DMS 273 (cell line): ENCODE results near the gene RRAS2.
"Not testable (repeated sequence)": the region's sequence is repeated elsewhere in the genome, so short reads cannot be mapped to it uniquely, and the experiment has no call there.

Experiments
- DNase-seq: peaks from one replicate; lab custom pipeline; 2025; ENCODE audit not compliant: unreplicated experiment; lab: John Stamatoyannopoulos, UW

The RRAS2 gene

DNA sequence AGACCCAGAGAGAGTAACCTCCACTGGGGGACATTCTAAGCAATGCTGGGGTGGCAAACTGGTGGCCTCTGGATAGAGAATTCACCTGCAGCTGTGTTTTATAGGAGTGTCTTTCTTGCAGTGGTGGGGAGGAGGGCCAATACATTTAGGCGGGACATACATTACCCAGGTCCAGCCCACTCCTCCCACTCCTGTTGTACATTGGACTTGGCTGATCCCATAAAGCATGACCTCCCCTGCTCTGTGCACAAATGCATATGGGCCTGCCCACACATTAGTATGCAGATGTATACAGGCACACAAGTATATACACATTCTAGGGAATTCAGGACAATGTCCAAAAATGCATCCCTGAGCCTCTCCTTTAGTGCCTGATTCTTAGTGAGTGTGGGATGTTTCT, 99.1 kb downstream of the RRAS2 start:
- DNase-seq = no peak

DNA sequence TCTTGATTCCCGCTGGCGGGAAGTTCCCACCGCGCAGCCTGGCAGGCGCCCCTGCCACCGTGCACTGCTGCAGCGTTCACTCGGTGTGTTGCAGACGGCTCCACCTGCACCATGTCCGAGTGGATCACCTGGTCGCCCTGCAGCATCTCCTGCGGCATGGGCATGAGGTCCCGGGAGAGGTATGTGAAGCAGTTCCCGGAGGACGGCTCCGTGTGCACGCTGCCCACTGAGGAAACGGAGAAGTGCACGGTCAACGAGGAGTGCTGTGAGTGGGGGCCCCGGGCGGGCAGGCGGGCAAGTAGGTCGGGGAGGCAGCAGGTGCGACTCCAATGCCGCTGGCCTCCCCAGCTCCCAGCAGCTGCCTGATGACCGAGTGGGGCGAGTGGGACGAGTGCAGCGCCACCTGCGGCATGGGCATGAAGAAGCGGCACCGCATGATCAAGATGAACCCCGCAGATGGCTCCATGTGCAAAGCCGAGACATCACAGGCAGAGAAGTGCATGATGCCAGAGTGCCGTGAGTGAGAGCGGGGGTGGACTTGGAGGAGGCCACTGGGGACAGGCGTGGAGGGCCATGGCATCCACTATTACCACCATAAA, 99.7 kb downstream of the RRAS2 start:
- DNase-seq = no peak

DNA sequence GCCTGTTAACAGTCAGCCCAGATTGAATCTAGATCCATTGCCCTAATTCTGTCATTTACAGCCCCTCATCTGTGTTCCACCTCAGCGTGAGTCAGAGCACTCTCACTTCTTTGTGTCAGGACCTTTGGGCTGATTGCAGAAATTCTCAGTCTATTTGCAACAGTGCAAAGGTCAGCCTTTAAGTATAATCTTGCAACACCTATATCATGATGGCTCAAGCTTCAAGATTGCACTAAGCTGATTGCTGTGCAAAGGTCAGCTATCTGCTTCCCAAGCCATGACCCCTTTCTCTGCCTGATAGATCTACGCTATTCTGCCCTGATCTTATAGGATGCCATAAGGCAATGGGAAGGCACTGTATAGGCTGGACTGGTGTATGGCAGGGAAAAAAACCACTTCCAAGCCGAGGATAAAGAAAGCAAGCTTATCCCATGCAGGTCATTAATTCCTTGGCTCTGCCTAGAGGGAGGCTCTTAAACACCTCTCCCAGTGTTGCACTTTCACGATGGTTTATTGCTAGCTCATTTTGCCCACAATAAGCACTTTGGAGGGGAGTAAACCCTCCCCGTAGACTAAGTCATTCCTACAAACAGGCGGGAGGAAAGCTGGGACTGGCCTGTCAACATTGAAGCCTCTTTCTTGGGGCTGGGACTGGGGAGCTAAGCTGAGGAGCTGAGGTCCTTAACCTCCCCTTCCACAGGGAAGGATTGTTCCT, 100.6 kb downstream of the RRAS2 start:
- DNase-seq = no peak

DNA sequence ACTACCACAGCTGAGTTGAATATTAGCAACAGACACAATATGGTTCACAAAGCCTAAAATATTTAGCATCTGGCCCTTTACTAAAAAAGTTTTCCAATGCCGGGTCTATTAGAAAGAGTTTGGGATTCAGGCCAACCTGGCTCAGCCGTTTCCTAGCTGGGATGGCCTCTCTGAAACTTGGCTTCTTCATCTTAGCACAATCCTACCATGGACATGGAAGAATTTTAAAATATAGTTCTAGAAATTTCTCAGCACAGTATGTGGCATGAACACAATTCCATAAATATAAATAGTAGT, 103.8 kb downstream of the RRAS2 start:
- no peak for DNase-seq

DNA sequence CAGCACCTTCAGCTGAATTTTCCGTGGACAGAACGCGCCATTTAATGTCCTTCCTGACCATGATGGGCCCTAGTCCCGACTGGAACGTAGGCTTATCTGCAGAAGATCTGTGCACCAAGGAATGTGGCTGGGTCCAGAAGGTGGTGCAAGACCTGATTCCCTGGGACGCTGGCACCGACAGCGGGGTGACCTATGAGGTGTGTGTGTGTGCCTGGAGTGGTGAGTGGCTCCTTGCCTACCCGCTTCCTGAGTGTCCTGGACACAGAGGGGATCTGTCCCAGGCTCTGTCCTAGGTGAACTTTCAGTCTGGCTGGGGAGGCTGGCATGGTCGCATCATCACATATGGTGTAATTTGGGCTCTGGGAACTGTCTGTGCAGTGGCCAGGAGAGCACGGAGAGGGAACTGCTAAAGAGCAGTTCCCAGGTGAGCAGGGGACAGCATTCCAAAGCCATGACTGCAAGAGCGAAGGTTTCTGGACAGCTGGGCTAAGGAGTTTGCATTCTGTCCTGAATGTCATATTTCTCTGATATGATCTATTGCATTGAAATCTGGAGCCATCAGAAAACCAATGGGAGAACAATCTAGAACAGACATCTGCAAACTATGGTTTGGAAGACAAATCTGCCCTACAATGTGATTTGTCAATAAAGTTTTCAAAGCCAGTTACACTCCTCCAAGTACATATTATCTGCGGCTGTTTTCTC, 104.3 kb downstream of the RRAS2 start:
- no peak for DNase-seq

DNA sequence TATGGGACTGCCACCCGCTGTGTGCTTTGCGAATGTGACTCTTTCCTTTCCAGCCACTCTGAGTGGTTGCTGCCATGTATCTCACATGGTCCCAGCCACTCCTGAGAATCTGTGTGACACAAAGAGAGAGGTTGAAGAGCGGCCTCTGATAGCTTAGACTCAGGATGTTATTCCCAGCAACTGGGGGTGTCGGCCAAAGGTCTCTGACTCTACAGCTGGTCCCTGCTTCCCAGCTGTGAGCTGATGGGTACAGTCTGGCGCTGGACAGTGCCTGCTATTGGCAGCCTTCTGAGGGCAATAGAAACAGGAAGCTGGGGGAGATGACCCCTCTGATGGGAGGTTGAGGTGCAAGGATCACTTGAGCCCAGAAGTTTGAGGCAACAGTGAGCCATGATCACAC, 105.1 kb downstream of the RRAS2 start:
- no peak for DNase-seq

DNA sequence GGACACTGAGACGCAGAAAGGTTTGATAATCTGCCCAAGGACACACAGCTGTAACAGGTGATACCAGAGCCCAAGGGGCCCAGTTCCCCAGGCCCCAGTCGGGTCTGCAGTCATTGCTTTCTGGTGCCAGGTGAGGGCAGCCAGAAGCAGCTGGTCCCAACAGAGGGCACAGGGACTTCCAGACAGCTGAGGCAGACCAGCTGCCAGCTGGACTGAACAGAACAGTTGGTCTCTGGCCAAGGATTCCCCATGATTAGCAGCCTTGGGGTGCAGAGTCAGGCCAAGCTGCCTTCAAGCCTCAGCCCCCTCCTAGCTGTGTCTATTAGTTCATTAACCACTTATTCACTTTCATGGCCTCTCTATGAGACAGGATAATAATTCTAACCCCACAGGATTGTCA, 105.6 kb downstream of the RRAS2 start:
- DNase-seq = peak; percentile 72

DNA sequence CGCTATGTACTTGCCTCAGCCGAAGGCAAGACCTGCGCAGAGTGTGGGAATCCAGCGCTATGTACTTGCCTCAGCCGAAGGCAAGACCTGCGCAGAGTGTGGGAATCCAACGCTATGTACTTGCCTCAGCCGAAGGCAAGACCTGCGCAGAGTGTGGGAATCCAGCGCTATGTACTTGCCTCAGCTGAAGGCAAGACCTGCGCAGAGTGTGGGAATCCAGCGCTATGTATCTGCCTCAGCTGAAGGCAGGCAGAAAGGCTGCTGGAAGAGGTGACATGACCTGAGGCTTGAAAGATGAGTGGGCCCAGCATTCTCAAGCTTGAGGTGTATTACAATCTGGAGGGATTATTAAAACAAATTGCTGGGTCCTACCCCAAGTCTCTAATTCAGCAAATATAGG, 106.5 kb downstream of the RRAS2 start:
- DNase-seq = not testable (repeated sequence)

DNA sequence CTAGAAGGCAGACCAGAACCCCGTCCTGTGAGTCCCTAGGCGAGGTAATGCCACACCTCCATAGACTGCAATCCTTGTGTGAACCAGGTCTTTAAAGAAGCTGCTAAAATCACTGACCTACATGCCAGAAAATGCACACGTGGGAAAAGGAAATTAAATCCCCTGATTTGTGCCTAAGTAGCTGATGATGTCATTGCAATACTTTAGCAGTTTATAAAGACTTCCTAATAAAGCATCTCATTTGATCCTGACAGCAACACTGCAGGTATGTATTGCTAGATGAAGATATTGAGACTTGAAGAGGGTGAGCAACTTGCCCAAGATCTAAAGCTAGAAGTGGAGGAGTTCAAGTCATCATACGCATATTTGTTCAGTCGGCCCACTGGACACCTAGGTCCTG, 107.2 kb downstream of the RRAS2 start:
- DNase-seq = no peak

DNA sequence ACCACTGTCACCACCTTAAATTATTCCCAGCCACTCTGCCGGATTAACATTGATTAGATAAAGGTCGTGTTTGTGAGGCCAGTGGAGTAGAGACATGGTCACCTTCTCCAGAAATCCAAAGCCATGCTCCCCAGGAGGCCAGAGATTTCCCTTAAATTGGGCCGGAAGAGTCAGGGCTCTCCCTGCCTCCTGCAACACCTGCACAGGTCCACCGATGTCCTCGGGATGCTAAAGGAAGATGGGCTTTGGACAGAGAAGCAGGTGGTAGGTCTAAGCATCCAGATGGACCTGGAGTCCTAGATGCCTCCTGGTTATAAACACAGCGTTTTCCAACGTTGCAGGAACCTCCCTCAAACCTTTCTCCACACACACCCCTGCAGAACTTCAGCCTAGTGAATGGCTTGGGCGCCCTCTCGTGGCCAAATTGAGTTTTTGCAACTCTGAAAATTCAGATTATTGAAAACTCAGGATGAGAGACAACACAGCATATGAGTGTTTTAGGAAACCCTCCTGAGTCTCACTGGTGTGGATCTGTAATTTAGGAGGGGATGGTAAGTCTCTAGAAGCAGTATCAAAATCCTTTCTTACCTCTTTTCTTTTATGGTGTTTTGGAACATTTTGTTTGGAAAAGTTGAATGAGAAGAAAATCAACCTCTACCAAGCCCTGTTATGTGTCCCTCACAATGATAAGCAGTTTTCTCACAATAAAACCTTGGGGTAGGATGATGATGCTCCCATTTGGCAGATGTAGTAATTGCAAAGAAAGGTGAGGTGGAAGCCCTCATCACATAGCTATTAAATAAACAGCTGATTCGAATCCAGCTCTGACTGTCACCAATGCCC, 109.6 kb downstream of the RRAS2 start:
- DNase-seq = peak; percentile 69

DNA sequence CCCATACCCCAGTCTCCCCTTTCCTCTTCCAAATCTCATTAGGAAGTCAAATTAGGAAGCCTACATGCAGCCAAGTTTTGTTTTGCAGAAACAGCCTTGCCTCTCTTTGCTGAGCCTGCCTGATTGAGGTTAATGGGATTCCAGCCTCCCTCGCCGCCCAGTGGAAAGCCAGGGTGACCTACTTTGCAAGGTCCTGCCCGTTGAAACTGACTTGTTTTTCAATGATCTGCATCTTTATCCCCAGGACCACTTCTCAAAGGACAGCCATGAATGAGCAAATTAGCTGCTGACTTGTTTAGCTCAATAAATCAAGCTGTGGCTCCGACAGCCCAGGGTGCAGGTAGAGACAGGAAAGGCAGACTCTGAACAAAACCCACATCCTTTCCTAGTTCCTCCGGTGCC, 110.4 kb downstream of the RRAS2 start:
- peak; percentile 10 for DNase-seq

DNA sequence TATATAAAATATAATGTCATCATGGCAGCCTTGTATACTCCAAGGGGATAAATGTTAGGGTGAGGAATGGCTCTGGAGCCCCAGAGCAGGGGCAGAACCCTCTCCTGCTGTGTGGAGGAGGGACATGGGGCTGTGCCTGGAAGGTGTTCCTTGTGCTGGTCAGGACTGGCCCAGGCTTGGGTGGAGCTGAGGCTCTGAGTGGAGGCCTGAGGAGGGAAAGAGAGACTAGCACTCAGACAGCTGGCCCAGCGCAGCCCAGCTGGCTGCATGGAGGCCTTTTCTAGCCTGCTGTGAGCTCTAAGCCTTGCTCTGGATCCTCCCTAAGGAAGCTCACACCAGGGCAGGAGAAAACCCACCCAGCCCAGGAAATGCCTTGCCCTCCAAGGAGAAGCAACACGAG, 113.5 kb downstream of the RRAS2 start:
- no peak for DNase-seq

DNA sequence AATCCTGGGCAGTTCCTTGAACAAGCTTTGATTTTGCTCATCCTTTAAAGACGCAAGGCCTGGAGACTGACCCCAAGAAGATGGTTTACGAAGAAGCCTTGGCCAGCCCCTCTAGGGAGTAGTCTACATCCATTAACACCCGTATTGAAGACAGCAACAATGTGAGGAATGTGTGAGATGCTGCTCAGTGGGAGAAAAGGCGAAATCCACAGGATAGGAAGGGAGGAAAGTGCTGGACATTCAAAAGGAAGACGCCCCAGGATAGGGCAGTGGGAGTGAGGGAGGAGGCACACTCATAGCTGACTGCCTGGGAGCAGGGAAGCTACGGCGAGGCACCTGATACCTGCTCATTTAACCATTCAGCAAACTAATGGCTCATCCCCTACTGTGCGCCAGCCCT, 114.1 kb downstream of the RRAS2 start:
- DNase-seq = no peak

DNA sequence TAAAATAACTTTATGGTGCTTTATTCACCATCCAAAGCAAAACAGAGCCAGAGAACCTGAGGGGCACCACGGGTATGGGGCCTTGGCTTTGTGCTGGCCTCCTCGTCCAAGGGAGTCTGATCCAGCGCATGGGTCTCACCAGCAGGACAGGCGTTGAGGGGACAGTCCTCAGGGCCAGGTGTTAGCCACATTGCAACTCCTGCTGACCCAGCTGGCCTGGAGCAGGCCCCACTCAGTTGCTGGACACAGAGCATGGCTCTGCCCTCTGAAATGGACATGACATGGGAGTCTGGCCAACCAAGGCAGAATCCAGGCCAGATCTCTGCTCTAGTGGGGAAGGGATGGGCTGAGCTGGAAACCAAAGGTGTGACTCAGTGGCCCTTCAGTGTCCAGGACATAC, 116.2 kb downstream of the RRAS2 start:
- no peak for DNase-seq

DNA sequence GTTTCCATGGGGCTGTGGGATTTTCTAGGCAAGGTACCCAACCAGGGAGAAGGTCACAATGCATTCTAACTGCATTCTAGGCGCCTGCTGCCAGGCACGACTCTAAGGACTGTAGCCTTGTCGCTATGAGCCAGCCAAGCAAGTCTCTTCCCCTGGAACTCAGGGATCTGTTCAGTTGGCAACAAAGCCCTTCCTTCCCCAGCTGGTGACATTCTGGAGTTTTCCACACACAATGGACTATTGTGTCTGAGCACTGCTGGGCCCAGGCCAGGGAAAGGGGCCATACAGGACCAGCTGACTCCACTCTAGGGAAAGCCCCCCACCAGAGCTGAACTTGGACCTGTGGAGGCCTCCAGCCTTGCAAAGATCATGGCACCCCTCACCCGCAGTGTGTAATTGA, 116.8 kb downstream of the RRAS2 start:
- no peak for DNase-seq

DNA sequence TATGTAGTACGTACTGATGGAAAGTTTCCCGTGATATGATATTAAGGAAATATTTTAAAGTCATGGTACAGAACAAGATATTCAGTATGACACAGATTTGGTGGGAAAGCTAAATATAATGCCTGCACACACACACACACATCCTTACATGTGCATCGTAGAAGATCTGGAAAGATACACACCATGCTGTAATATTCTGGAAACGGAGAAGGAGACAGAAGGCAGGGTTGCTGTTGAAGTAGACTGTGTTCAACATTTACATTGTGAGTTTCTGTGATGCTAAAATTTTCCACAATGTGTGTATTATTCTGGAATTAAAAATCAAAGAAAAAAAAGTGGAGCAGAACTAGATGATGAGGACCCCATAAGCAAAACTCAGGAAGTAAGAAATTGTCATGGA, 118.0 kb downstream of the RRAS2 start:
- no peak for DNase-seq

DNA sequence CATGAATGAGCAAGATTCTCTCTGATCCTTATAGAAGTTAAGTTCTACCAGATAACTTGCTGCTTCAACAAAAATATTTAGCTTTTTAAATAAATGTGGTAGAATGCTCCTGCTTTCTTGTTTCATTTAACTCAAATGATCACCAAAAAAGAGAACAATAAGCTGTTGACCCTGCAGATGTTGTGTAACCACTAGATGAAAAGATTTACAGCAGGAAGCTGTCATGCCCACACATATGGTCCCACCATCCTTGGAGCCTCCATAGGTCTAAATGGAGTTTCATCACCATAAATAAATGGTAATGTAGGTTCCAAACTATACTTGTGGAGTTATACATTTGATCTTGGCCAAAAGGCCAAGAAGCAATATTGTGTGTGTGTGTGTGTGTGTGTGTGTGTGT, 118.8 kb downstream of the RRAS2 start:
- no peak for DNase-seq

DNA sequence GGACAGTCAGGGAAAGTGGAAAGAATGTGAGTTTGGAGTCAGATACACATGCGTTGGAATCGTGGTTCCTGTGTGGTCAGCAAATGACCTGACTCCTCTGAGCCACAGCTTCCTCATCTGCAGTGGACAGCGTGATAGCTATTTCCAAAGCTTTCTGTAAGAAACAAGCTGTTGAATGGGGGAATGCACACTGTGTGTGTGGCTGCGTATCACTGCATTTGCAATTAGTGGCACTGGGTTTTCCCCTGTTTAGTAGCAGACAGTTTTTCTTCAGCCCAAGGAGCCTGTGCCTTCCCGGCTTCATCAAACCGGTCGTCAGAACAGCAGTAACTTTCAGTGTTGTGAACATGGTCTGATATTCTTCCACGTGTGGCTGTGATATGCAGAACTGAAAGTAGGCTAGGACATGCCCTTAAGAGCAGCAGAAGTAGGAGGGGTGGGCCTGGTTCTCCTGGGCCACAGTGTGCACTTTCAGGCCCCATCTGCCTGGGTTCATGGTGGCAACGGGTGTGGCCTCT, 121.5 kb downstream of the RRAS2 start:
- no peak for DNase-seq

DNA sequence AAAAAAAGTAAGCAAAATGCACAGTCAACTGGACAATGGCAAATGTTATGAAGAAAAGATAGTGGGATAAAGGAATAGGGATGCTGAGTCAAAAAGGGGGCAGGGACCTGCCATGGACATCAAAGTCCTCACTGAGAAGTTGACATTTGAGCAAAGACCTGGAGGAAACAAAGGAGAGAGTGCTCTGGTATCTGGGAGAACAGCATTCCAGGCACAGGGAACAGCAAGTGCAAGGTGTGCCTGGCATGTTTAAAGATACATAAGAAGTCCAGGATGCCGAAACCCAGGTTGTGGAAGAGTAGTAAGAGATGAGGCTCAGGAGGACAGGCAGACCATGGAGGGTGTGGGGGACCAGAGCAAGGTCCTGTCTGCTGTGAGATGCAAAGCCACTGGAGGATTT, 123.3 kb downstream of the RRAS2 start:
- no peak for DNase-seq

DNA sequence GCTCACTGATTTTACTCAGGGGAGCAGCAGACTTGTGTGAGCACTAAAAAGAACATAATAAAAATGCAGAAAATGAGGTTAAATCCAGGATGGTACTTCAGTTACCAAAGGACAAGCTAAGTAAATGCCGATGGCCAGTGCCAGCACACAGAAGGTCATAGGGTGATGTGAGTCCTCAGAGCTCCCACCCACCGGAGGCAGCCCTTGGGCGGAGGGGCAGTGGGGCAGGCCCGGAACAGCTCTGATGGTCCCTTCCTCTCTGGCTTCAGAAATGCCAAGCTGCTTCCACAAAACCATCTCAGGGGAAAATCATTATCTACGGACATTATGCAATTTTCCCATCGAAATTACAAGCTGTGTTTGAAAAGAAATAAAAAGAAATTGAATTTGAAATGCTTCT, 124.5 kb downstream of the RRAS2 start:
- no peak for DNase-seq

DNA sequence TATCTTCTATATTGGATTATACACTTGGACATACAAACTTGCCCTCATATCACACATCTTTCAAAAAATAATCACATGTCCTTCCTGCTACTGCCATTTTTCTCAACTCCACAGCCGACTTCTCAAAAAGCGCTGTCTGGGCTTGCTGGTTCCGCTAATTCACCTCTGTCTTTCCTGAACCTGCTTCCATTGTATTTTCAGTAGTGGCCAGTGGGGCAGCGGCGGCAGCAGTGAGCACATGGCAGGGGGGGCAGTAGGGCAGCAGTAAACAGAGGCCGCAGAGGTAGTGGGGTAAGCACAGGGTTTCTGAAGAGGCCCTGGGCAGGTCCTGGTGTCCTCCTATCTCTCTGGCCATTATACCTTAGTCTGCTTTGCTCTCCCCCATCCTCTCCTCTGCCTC, 126.3 kb downstream of the RRAS2 start:
- peak; percentile 1 for DNase-seq

DNA sequence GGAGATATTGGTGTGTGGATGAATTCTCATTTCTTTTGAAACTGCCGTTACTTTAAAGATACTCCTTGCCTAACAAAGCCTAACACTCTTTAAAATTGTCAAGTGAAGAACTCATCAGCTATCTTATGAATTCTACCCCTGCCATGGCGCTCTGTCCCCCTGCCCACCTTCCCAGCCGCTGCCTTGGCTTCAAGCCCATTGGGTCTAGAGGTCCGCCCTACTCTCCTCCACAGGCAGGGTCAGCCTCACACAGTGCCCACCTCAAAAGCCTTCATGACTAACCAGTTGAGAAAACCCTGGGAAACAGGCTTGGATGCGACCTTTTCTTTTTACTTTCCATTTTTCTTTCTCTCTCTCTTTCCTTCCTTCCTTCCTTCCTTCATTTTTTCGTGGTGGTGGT, 128.6 kb downstream of the RRAS2 start:
- DNase-seq = no peak
